HepG2 (cell line): ENCODE results near the gene TUT1. TPM values are rescaled to one million over a fixed set of nuclear protein-coding genes. Genes with fewer than 3 reads are reported as not detected.

Source experiments
- CTCF ChIP-seq: sonication (generic); formaldehyde crosslinking; IDR thresholded peaks from 2 replicates; pipeline ENCODE4 v1.5.0; 2020; ENCODE audit warnings: mild to moderate bottlenecking, missing genetic modification reagents, moderate library complexity
- ELF4 ChIP-seq: sonication (generic); formaldehyde crosslinking; IDR thresholded peaks from 2 replicates; pipeline ENCODE4 v1.5.0; 2020; ENCODE audit warnings: missing genetic modification reagents, mild to moderate bottlenecking, moderate library complexity, borderline replicate concordance
- FOXM1 ChIP-seq: sonication (generic); formaldehyde crosslinking; IDR thresholded peaks from 2 replicates; pipeline ENCODE4 v1.5.0; 2020; ENCODE audit warnings: missing genetic modification reagents
- FOXP4 ChIP-seq: sonication (generic); formaldehyde crosslinking; IDR thresholded peaks from 2 replicates; pipeline ENCODE4 v1.4.0; 2020; ENCODE audit warnings: missing genetic modification reagents
- NFKBIZ ChIP-seq: IDR thresholded peaks from 2 replicates; pipeline ENCODE4 v1.6.1; 2018; ENCODE audit warnings: missing genetic modification reagents, missing compliant biosample characterization
- PLRG1 ChIP-seq: fragments of 450-650 bp; conservative IDR thresholded peaks from 2 replicates; pipeline ENCODE4 v1.6.1; 2016
- REL ChIP-seq: sonication (generic); formaldehyde crosslinking; conservative IDR thresholded peaks from 2 replicates; pipeline ENCODE4 v1.8.0; 2022; ENCODE audit warnings: mild to moderate bottlenecking, missing genetic modification reagents, moderate library complexity
- TFAP4 ChIP-seq: sonication (generic); IDR thresholded peaks from 2 replicates; pipeline ENCODE4 v1.6.1; 2016; ENCODE audit warnings: low read depth, borderline replicate concordance
- ZBTB26 ChIP-seq: IDR thresholded peaks from 2 replicates; pipeline ENCODE4 v1.6.1; 2016; ENCODE audit warnings: missing compliant biosample characterization, missing genetic modification reagents, borderline replicate concordance
- ZC3H13 ChIP-seq: sonication (generic); formaldehyde crosslinking; IDR thresholded peaks from 2 replicates; pipeline ENCODE4 v1.8.1; 2023; ENCODE audit warnings: mild to moderate bottlenecking, missing genetic modification reagents, moderate library complexity
- ZFAT ChIP-seq: sonication (generic); formaldehyde crosslinking; conservative IDR thresholded peaks from 2 replicates; pipeline ENCODE4 v1.8.1; 2023; ENCODE audit warnings: missing genetic modification reagents, inconsistent platforms
- ZFP62 ChIP-seq: sonication (generic); formaldehyde crosslinking; IDR thresholded peaks from 2 replicates; pipeline ENCODE4 v1.4.0; 2020; ENCODE audit warnings: missing genetic modification reagents
- ZNF124 ChIP-seq: sonication (generic); formaldehyde crosslinking; IDR thresholded peaks from 2 replicates; pipeline ENCODE4 v1.4.0; 2020; ENCODE audit warnings: missing genetic modification reagents
- ZNF20 ChIP-seq: sonication (generic); formaldehyde crosslinking; IDR thresholded peaks from 2 replicates; pipeline ENCODE4 v1.4.0; 2020; ENCODE audit warnings: mild to moderate bottlenecking, moderate library complexity, missing genetic modification reagents
- ZNF205 ChIP-seq: IDR thresholded peaks from 2 replicates; pipeline ENCODE4 v1.6.1; 2018; ENCODE audit warnings: missing biosample characterization, missing genetic modification reagents
- ZNF256 ChIP-seq: sonication (generic); formaldehyde crosslinking; conservative IDR thresholded peaks from 2 replicates; pipeline ENCODE4 v1.4.0; 2020; ENCODE audit warnings: missing genetic modification reagents
- ZNF3 ChIP-seq: IDR thresholded peaks from 2 replicates; pipeline ENCODE4 v1.7.0; 2017; ENCODE audit warnings: inconsistent platforms
- ZNF556 ChIP-seq: sonication (generic); formaldehyde crosslinking; IDR thresholded peaks from 2 replicates; pipeline ENCODE4 v1.4.0; 2020; ENCODE audit warnings: mild to moderate bottlenecking, missing genetic modification reagents, borderline replicate concordance
- ZNF7 ChIP-seq: IDR thresholded peaks from 2 replicates; pipeline ENCODE4 v1.6.1; 2016; ENCODE audit warnings: missing biosample characterization, missing genetic modification reagents
- ZNF747 ChIP-seq: sonication (generic); formaldehyde crosslinking; IDR thresholded peaks from 2 replicates; pipeline ENCODE4 v1.8.1; 2023; ENCODE audit warnings: missing genetic modification reagents, mild to moderate bottlenecking, borderline replicate concordance
- polyA plus RNA-seq, 8 experiments: library from polyadenylated mRNA; depleted of rRNA in 3 of 8; stranded (reverse) in 7 of 8; unstranded in 1 of 8; fragments of >200 nt; fragmentation: Illumina TruSeq in 4 of 8; extraction: Trizol in 4 of 8; gene quantifications; 2 replicates each; pipeline versions ENCODE4 v1.2.1 to v1.2.3, GENCODE V29; 2011 to 2016; ENCODE audit warnings: low read depth in 4 of 8, missing spikeins in 1 of 8, mixed read lengths in 1 of 8; ENCODE audit not compliant: insufficient read depth in 1 of 8
- total RNA-seq, 5 experiments: library from RNA; depleted of rRNA; stranded (reverse); fragments of >200 nt; fragmentation: Illumina TruSeq; extraction: Trizol; gene quantifications; 2 replicates each; pipeline ENCODE4 v1.2.3, GENCODE V29; 2016; ENCODE audit warnings: low read depth in 1 of 5
- TF ChIP-seq, protein P1 (sequence below): sonication (generic); formaldehyde crosslinking; IDR thresholded peaks from 2 replicates; pipeline ENCODE4 v1.8.1; 2023; ENCODE audit warnings: mild to moderate bottlenecking, inconsistent platforms, moderate library complexity, missing genetic modification reagents, borderline replicate concordance
- TF ChIP-seq, protein P2 (sequence below): sonication (generic); formaldehyde crosslinking; IDR thresholded peaks from 2 replicates; pipeline ENCODE4 v1.9.0; 2021; ENCODE audit warnings: missing genetic modification reagents, mild to moderate bottlenecking, borderline replicate concordance

Gene TUT1
- total and polyA plus RNA-seq, 2 of the 13 experiments (the other 11 are each of a cell fraction or from before 2014, with no cell fraction given): 9.7 to 14.3 TPM

- TF ChIP-seq REL (CRISPR knock-in tag) (peak; percentile 83; the same call in 1 of the 2 replicates), CTCF (CRISPR knock-in tag) (no peak; the same call in 1 of the 2 replicates), ZNF124 (CRISPR knock-in tag) (peak; percentile 88; the same call in 1 of the 2 replicates), ZNF7 (no peak), ZBTB26 (CRISPR knock-in tag) (peak; percentile 53; the same call in 1 of the 2 replicates), FOXM1 (CRISPR knock-in tag) (no peak), TFAP4 (peak; percentile 43; the same call in 1 of the 2 replicates), ZFP62 (CRISPR knock-in tag) (no peak), ZNF747 (peak; percentile 91; the same call in 1 of the 2 replicates), ZNF3 (no peak), ZNF256 (CRISPR knock-in tag) (0 out of 2 replicates have a peak, but pooled peaks have one; percentile 52), NFKBIZ (CRISPR knock-in tag) (no peak; the same call in 1 of the 2 replicates), ZC3H13 (CRISPR knock-in tag) (no peak; the same call in none of the 2 replicates), ZNF205 (CRISPR knock-in tag) (peak; percentile 73; the same call in 1 of the 2 replicates), ZFAT (CRISPR knock-in tag) (no peak), PLRG1 (no peak), ELF4 (CRISPR knock-in tag) (peak; percentile 48; the same call in 1 of the 2 replicates), FOXP4 (CRISPR knock-in tag) (peak; percentile 77), ZNF556 (CRISPR knock-in tag) (peak; percentile 96; the same call in 1 of the 2 replicates), ZNF20 (CRISPR knock-in tag) (no peak)
- TF ChIP-seq, protein P1, sequence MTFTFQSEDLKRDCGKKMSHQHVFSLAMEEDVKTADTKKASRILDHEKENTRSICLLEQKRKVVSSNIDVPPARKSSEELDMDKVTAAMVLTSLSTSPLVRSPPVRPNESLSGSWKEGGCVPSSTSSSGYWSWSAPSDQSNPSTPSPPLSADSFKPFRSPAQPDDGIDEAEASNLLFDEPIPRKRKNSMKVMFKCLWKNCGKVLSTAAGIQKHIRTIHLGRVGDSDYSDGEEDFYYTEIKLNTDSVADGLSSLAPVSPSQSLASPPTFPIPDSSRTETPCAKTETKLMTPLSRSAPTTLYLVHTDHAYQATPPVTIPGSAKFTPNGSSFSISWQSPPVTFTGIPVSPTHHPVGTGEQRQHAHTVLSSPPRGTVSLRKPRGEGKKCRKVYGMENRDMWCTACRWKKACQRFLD (CRISPR knock-in tag): no peak
- TF ChIP-seq, protein P2, sequence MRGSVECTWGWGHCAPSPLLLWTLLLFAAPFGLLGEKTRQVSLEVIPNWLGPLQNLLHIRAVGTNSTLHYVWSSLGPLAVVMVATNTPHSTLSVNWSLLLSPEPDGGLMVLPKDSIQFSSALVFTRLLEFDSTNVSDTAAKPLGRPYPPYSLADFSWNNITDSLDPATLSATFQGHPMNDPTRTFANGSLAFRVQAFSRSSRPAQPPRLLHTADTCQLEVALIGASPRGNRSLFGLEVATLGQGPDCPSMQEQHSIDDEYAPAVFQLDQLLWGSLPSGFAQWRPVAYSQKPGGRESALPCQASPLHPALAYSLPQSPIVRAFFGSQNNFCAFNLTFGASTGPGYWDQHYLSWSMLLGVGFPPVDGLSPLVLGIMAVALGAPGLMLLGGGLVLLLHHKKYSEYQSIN (CRISPR knock-in tag): no peak
- TF ChIP-seq, all 625 proteins: peak for 322
These were observed at the start of gene TUT1 (continued) for GRCh38 chr11:62591448-62592145.
